Endodermal cell (in vitro differentiated cells): ENCODE data around the gene UHRF1. TPM values are rescaled to one million over a fixed set of nuclear protein-coding genes. Genes with fewer than 3 reads are reported as not detected.

Experiments used
- DNase-seq: peaks from one replicate; pipeline ENCODE4 v3.0.0-alpha.2; 2017
- H3K27ac ChIP-seq: 2 replicates; pipeline ENCODE4 v1.5.1; 2013; ENCODE audit warnings: mild to moderate bottlenecking, low read depth, low read length, moderate library complexity
- H3K27me3 ChIP-seq: 2 replicates; pipeline ENCODE4 v1.6.1; 2013; ENCODE audit warnings: mild to moderate bottlenecking, low read length, moderate library complexity; ENCODE audit not compliant: insufficient read depth, control insufficient read depth, poor library complexity, severe bottlenecking
- H3K36me3 ChIP-seq: 2 replicates; pipeline ENCODE4 v1.7.0; 2013; ENCODE audit warnings: mild to moderate bottlenecking, low read length, moderate library complexity; ENCODE audit not compliant: control insufficient read depth, insufficient read depth
- H3K4me1 ChIP-seq: one replicate; pipeline ENCODE4 v1.7.0; 2013; ENCODE audit warnings: low read length; ENCODE audit not compliant: control insufficient read depth, insufficient read depth
- H3K4me3 ChIP-seq: 2 replicates; pipeline ENCODE4 v1.5.1; 2013; ENCODE audit warnings: mild to moderate bottlenecking, low read length, moderate library complexity
- H3K9ac ChIP-seq: 2 replicates; pipeline ENCODE4 v1.6.1; 2013; ENCODE audit warnings: mild to moderate bottlenecking, low read length, moderate library complexity; ENCODE audit not compliant: poor library complexity, severe bottlenecking; ENCODE audit errors: extremely low read depth
- H3K9me3 ChIP-seq: 2 replicates; pipeline ENCODE4 v1.6.1; 2013; ENCODE audit warnings: mild to moderate bottlenecking, low read length, moderate library complexity; ENCODE audit not compliant: control insufficient read depth
- H3K27ac Mint-ChIP-seq: 2 replicates; pipeline ENCODE4 v1.8.0; 2020; ENCODE audit warnings: mixed read lengths
- H3K27me3 Mint-ChIP-seq: 2 replicates; pipeline ENCODE4 v1.8.0; 2021; ENCODE audit warnings: mild to moderate bottlenecking, mixed read lengths; ENCODE audit not compliant: insufficient read depth
- H3K36me3 Mint-ChIP-seq: 2 replicates; pipeline ENCODE4 v1.8.0; 2020; ENCODE audit warnings: low read depth, mixed read lengths
- H3K4me1 Mint-ChIP-seq: 2 replicates; pipeline ENCODE4 v1.8.0; 2020; ENCODE audit warnings: mixed read lengths
- H3K4me3 Mint-ChIP-seq: 2 replicates; pipeline ENCODE4 v1.8.0; 2020; ENCODE audit warnings: mild to moderate bottlenecking, moderate library complexity, mixed read lengths
- H3K9me3 Mint-ChIP-seq: 2 replicates; pipeline ENCODE4 v1.8.0; 2020; ENCODE audit warnings: mild to moderate bottlenecking, mixed read lengths
- WGBS, 2 experiments: methylation state at CpG; one replicate each; pipeline versions ENCODE4 v1.1.5 to v1.1.7; 2013; ENCODE audit warnings: missing lambda C conversion rate in 2 of 2, mixed read lengths in 1 of 2; ENCODE audit not compliant: insufficient coverage in 1 of 2, insufficient read length in 1 of 2; 5-methylcytosine and 5-hydroxymethylcytosine counted together
- microRNA-seq: library from miRNA; unstranded; fragments of <30 nt; microRNA quantifications from one replicate; pipeline ENCODE4 v1.2.0, GENCODE V29; 2020; ENCODE audit warnings: borderline microRNAs expressed
- total RNA-seq, 2 donors: library from RNA; stranded (reverse); fragmentation: NEBNext Ultra II Directional in 1 of 2; extraction: Animal tissue kit (Norgen Biotek cat#: 25700) in 1 of 2; gene quantifications; 2 replicates in 1 of 2; 3 replicates in 1 of 2; pipeline ENCODE4 v1.2.1, GENCODE V29; 2021
- TF ChIP-seq, protein P1 (sequence below): fragments of 200-600 bp; sonication (generic); conservative IDR thresholded peaks from 2 replicates; pipeline ENCODE4 v1.5.0; 2021; ENCODE audit warnings: antibody characterized with exemption, mild to moderate bottlenecking

The UHRF1 gene
- total RNA-seq, 2 donors from 2014 or later: 54.6 to 59.4 TPM

DNA sequence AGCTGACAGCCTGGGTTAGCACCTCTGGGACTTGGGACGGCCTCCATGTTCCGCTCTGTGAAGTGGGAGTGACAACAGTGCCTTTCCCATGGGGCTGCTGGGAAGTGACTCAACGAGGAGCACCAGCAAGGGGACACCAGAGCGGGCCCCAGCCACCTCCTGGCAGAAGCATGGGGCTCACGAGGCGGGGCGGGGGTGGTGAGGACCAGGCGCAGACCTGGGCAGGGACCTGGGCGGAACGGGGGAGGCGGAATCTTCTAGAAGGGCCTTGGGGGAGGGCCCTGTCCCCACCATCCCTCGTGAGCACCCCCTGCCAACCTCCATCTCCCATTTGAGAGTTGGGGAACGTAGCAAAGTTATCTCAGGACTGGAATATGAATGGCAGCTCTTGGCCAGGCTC, 97.5 kb downstream of the UHRF1 start:
- no peaks in the 10 kb centered on the region for H3K27me3 ChIP-seq
- no peak overlapping the region for H3K27ac Mint-ChIP-seq
- H3K9me3 ChIP-seq: peaks cover 5% of the 10 kb centered on the region
- H3K4me3 Mint-ChIP-seq: no peak overlapping the region
- H3K9me3 Mint-ChIP-seq: peaks cover 10% of the 10 kb centered on the region
- H3K4me1 Mint-ChIP-seq: peaks cover 5% of the 10 kb centered on the region
- H3K27ac ChIP-seq: no peak overlapping the region
- no peaks in the 10 kb centered on the region for H3K4me1 ChIP-seq
- peaks cover 16% of the 10 kb centered on the region for H3K36me3 Mint-ChIP-seq
- H3K4me3 ChIP-seq: no peak overlapping the region
- no peak overlapping the region for H3K9ac ChIP-seq
- WGBS, 2 experiments: 92 to 96% methylated on average over 4 to 13 of the region's 13 CpGs
- TF ChIP-seq, protein P1, sequence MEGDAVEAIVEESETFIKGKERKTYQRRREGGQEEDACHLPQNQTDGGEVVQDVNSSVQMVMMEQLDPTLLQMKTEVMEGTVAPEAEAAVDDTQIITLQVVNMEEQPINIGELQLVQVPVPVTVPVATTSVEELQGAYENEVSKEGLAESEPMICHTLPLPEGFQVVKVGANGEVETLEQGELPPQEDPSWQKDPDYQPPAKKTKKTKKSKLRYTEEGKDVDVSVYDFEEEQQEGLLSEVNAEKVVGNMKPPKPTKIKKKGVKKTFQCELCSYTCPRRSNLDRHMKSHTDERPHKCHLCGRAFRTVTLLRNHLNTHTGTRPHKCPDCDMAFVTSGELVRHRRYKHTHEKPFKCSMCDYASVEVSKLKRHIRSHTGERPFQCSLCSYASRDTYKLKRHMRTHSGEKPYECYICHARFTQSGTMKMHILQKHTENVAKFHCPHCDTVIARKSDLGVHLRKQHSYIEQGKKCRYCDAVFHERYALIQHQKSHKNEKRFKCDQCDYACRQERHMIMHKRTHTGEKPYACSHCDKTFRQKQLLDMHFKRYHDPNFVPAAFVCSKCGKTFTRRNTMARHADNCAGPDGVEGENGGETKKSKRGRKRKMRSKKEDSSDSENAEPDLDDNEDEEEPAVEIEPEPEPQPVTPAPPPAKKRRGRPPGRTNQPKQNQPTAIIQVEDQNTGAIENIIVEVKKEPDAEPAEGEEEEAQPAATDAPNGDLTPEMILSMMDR: no peak
- no peaks in the 10 kb centered on the region for H3K27me3 Mint-ChIP-seq
- no peaks in the 10 kb centered on the region for H3K36me3 ChIP-seq
- no peak for DNase-seq

Small RNA genes within 50 kb of the gene (microRNA-seq; reads per million reads assigned to microRNA genes)
- not detected for gene MIR4747

Other genes starting within 250 kb of the UHRF1 start
- gene MYDGF, start 239.2 kb upstream of the UHRF1 start, total RNA-seq: 10 to 100 TPM; 58.7 to 64.0 TPM
- gene DPP9, start 185.7 kb upstream of the UHRF1 start, total RNA-seq: 10 to 100 TPM; 36.8 to 48.8 TPM
- gene FEM1A, start 117.8 kb upstream of the UHRF1 start, total RNA-seq: 10 to 100 TPM; 15.8 to 16.0 TPM
- 1 to 10 TPM; 2.9 to 4.6 TPM for gene TICAM1, start 77.8 kb upstream of the UHRF1 start, total RNA-seq
- gene PLIN3, start 41.8 kb upstream of the UHRF1 start, total RNA-seq: 10 to 100 TPM; 80.0 to 80.9 TPM
- gene ARRDC5, start 6.6 kb upstream of the UHRF1 start, total RNA-seq: not detected
- gene KDM4B, start 59.6 kb downstream of the UHRF1 start, total RNA-seq: 10 to 100 TPM; 27.8 to 38.5 TPM